Keratinocyte (primary cell): ENCODE data around the gene NELL1. TPM values are rescaled to one million over a fixed set of nuclear protein-coding genes. Genes with fewer than 3 reads are reported as not detected.

Experiments used
- DNase-seq: peaks from one replicate; pipeline ENCODE4 v3.0.0-alpha.2; 2011; ENCODE audit warnings: low read depth, missing footprints, low spot score
- FAIRE-seq: peaks from 2 replicates; lab custom pipeline; 2011; peaks lifted over from hg19 to GRCh38; lab: Jason Lieb, UNC
- H2AFZ ChIP-seq: 2 replicates; pipeline ENCODE4 v1.6.0; 2012; ENCODE audit warnings: low read length, control low read depth, inconsistent platforms; ENCODE audit not compliant: control insufficient read depth
- H3K27ac ChIP-seq: 2 replicates; pipeline ENCODE4 v1.5.1; 2011; ENCODE audit warnings: low read length; ENCODE audit not compliant: control insufficient read depth, insufficient read depth
- H3K27me3 ChIP-seq: 3 replicates; pipeline ENCODE4 v1.6.0; 2011; ENCODE audit warnings: low read length; ENCODE audit not compliant: control insufficient read depth, insufficient read depth; ENCODE audit errors: extremely low read depth
- H3K36me3 ChIP-seq, 2 experiments: 2 replicates in 1 of 2; 3 replicates in 1 of 2; pipeline ENCODE4 v1.5.1; 2011; ENCODE audit warnings: low read length in 2 of 2, mild to moderate bottlenecking in 1 of 2; ENCODE audit not compliant: control insufficient read depth in 2 of 2, insufficient read depth in 2 of 2; ENCODE audit errors: extremely low read depth in 1 of 2
- H3K4me1 ChIP-seq: 3 replicates; pipeline ENCODE4 v1.5.1; 2011; ENCODE audit warnings: low read length; ENCODE audit not compliant: control insufficient read depth, insufficient read depth; ENCODE audit errors: extremely low read depth
- H3K4me2 ChIP-seq: 3 replicates; pipeline ENCODE4 v1.6.0; 2011; ENCODE audit warnings: low read depth, low read length; ENCODE audit not compliant: control insufficient read depth, insufficient read depth; ENCODE audit errors: extremely low read depth
- H3K4me3 ChIP-seq, 3 experiments: fragments of 200-600 bp in 1 of 3; sonication (generic) in 1 of 3; 2 replicates in 2 of 3; 3 replicates in 1 of 3; pipeline ENCODE4 v1.5.1; 2011 to 2016; ENCODE audit warnings: low read length in 3 of 3, mild to moderate bottlenecking in 3 of 3, control low read depth in 2 of 3, inconsistent platforms in 1 of 3, low read depth in 1 of 3, mixed read lengths in 1 of 3, mixed run types in 1 of 3, moderate library complexity in 1 of 3; ENCODE audit not compliant: control insufficient read depth in 2 of 3, insufficient read depth in 2 of 3; ENCODE audit errors: extremely low read depth in 1 of 3
- H3K79me2 ChIP-seq: 2 replicates; pipeline ENCODE4 v1.6.0; 2012; ENCODE audit warnings: low read length; ENCODE audit not compliant: control insufficient read depth, insufficient read depth
- H3K9ac ChIP-seq: 3 replicates; pipeline ENCODE4 v1.6.0; 2011; ENCODE audit warnings: low read length; ENCODE audit not compliant: control insufficient read depth, insufficient read depth; ENCODE audit errors: extremely low read depth
- H3K9me1 ChIP-seq: 3 replicates; pipeline ENCODE4 v1.6.0; 2011; ENCODE audit warnings: low read length; ENCODE audit not compliant: control insufficient read depth, insufficient read depth; ENCODE audit errors: extremely low read depth
- H3K9me3 ChIP-seq: 2 replicates; pipeline ENCODE4 v1.5.1; 2012; ENCODE audit warnings: low read depth, low read length; ENCODE audit not compliant: control insufficient read depth
- H4K20me1 ChIP-seq: 3 replicates; pipeline ENCODE4 v1.6.0; 2011; ENCODE audit warnings: low read length; ENCODE audit not compliant: control insufficient read depth, insufficient read depth; ENCODE audit errors: extremely low read depth
- CTCF ChIP-seq, 3 experiments: IDR thresholded peaks in 1 of 3; conservative IDR thresholded peaks in 1 of 3; optimal IDR thresholded peaks in 1 of 3; 2 replicates in 2 of 3; 3 replicates in 1 of 3; pipeline versions ENCODE3 to v1.5.1; 2011; ENCODE audit warnings: low read length in 3 of 3, mild to moderate bottlenecking in 3 of 3, moderate library complexity in 2 of 3, control low read depth in 1 of 3, inconsistent platforms in 1 of 3; ENCODE audit not compliant: insufficient read depth in 2 of 3; ENCODE audit errors: extremely low read depth in 1 of 3
- EZH2 ChIP-seq: IDR thresholded peaks from one replicate; pipeline ENCODE4 v1.6.1; 2012; ENCODE audit warnings: inconsistent platforms, mild to moderate bottlenecking, low read length, moderate library complexity
- dilution Hi-C: fragments of 300-500 bp; cut with MboI; formaldehyde crosslinking; loops from one replicate; pipeline ENCODE4 v1.7.0; 2020; ENCODE audit warnings: low sequenced_read_pairs; ENCODE audit not compliant: extremely low pct_ligation_motif_present
- polyA plus RNA-seq, 5 experiments: library from polyadenylated mRNA; depleted of rRNA in 3 of 5; stranded (reverse) in 3 of 5; stranded (forward) in 1 of 5; unstranded in 1 of 5; fragments of >200 nt; gene quantifications; 1 replicate in 1 of 5; 2 replicates in 3 of 5; 3 replicates in 1 of 5; pipeline versions ENCODE4 v1.2.1 to v1.2.3, GENCODE V29; 2011 to 2012; ENCODE audit warnings: missing spikeins in 2 of 5, low read depth in 1 of 5, low replicate concordance in 1 of 5

Gene NELL1
- polyA plus RNA-seq, 1 donor (not counting 4 experiments of a cell fraction or from before 2014, with no cell fraction given), result not detected

- no peak overlapping the region for H2AFZ ChIP-seq
- DNase-seq, result no peak
- TF ChIP-seq CTCF (optimal IDR thresholded peaks at IDR 0.05 in 1 of 3, IDR thresholded peaks at IDR 0.05 in 1 of 3, conservative IDR thresholded peaks at IDR 0.05 in 1 of 3; ENCODE audit: extremely low read depth in 1 of 3, insufficient read depth in 2 of 3, low read length in 3 of 3), result no peak
- TF ChIP-seq EZH2, result no peak
- H3K4me2 ChIP-seq, result no peak overlapping the region
- no peak overlapping the region for H3K27ac ChIP-seq
- H3K4me1 ChIP-seq, result peaks cover 8% of the 10 kb centered on the region
- H3K4me3 ChIP-seq, result no peak overlapping the region
- no peak for FAIRE-seq
- H3K9me1 ChIP-seq, result no peaks in the 10 kb centered on the region
- no peak overlapping the region for H3K9ac ChIP-seq
- dilution Hi-C loops, result no loop called here
- no peaks in the 10 kb centered on the region for H3K9me3 ChIP-seq
- H3K27me3 ChIP-seq, result no peaks in the 10 kb centered on the region
- H3K79me2 ChIP-seq, result no peaks in the 10 kb centered on the region
- no peaks in the 10 kb centered on the region for H4K20me1 ChIP-seq
- H3K36me3 ChIP-seq, result no peaks in the 10 kb centered on the region
These were observed 727.1 kb downstream of the NELL1 start for GRCh38 chr11:21396342-21397008.

- Histone ChIP-seq H3K4me3 (no peak overlapping the region), H3K79me2 (no peaks in the 10 kb centered on the region), H2AFZ (peak overlapping the region; percentile 32), H3K36me3 (no peaks in the 10 kb centered on the region), H4K20me1 (no peaks in the 10 kb centered on the region), H3K9me1 (no peaks in the 10 kb centered on the region), H3K4me1 (peaks cover 13% of the 10 kb centered on the region), H3K27ac (no peak overlapping the region), H3K9me3 (no peaks in the 10 kb centered on the region), H3K4me2 (peak overlapping the region; percentile 18), H3K9ac (no peak overlapping the region), H3K27me3 (no peaks in the 10 kb centered on the region)
- FAIRE-seq (peak; percentile 79), DNase-seq (no peak)
- TF ChIP-seq EZH2 (no peak), CTCF (optimal IDR thresholded peaks at IDR 0.05 in 1 of 3, IDR thresholded peaks at IDR 0.05 in 1 of 3, conservative IDR thresholded peaks at IDR 0.05 in 1 of 3; ENCODE audit: extremely low read depth in 1 of 3, insufficient read depth in 2 of 3, low read length in 3 of 3) (no peak)
- dilution Hi-C loops, result no loop called here
These were observed 728.8 kb downstream of the NELL1 start for GRCh38 chr11:21398195-21398594.
